ENCODE measurements around the gene SLC6A6.

DNA sequence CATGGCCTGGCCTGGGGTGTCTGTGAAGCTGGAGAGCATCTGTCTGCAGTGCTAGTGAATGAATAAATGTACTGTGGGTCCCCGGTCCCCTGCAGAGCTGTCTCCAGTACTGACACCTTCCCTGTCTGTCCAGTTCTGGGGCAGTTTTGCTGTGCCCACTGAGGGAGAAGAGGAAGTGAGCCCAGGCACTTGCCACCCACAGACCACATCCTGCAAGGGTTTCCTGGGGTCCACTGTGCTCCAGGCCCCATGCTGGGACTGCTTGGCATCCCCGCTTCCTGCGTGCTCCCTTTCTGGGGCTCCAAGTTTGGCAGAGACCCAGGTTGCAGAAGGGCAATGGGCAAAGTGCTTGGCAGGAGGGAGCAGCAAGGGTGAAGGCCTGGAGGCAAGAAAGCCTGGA is 4.9 kb upstream of the SLC6A6 start:
- no peak for TF ChIP-seq YY1 (IDR thresholded peaks at IDR 0.05; ENCODE audit: insufficient read depth, insufficient read length)
- no peak for TF ChIP-seq ZNF274 (IDR thresholded peaks at IDR 0.05; ENCODE audit: low read depth, low read length)
- TF ChIP-seq SUZ12 (IDR thresholded peaks at IDR 0.05; ENCODE audit: extremely low read depth, insufficient read depth, insufficient read length) = no peak
